GM19043 (cell line): ENCODE data around the gene FYCO1.

Source experiments
- ATAC-seq: cut with Tn5 transposase; IDR thresholded peaks from one replicate; pipeline ENCODE4 v1.9.1; 2021; ENCODE audit warnings: low read depth; ENCODE audit not compliant: unreplicated experiment

The FYCO1 gene

GRCh38 chr3:45895686-45896468 is 99.7 kb downstream of the FYCO1 start:
- ATAC-seq: no peak

- no peak for ATAC-seq
Measured at GRCh38 chr3:45894015-45894414, 101.6 kb downstream of the FYCO1 start.

GRCh38 chr3:45892161-45892560 is 103.5 kb downstream of the FYCO1 start:
- ATAC-seq: no peak

- ATAC-seq: no peak
Measured at GRCh38 chr3:45890405-45890804, 105.2 kb downstream of the FYCO1 start.

GRCh38 chr3:45889337-45889736 is 106.3 kb downstream of the FYCO1 start:
- no peak for ATAC-seq

GRCh38 chr3:45887759-45888511 is 107.7 kb downstream of the FYCO1 start:
- no peak for ATAC-seq

GRCh38 chr3:45887285-45887684 is 108.3 kb downstream of the FYCO1 start:
- ATAC-seq: no peak

- ATAC-seq: no peak
Measured at GRCh38 chr3:45885979-45886705, 109.5 kb downstream of the FYCO1 start, which contains the start of gene CCR9. Gene CCR9 (plus strand): TSS chr3:45886543. CDS start chr3:45894934, 8,391 bp downstream.

- no peak for ATAC-seq
Measured at GRCh38 chr3:45884368-45885201, 111.0 kb downstream of the FYCO1 start.

GRCh38 chr3:45881078-45882022 is 114.3 kb downstream of the FYCO1 start:
- no peak for ATAC-seq

- no peak for ATAC-seq
Measured at GRCh38 chr3:45880725-45881077, 114.9 kb downstream of the FYCO1 start.

GRCh38 chr3:45878124-45878523 is 117.5 kb downstream of the FYCO1 start:
- no peak for ATAC-seq

- ATAC-seq: no peak
Measured at GRCh38 chr3:45874677-45875346, 120.8 kb downstream of the FYCO1 start.

- no peak for ATAC-seq
Measured at GRCh38 chr3:45873638-45874037, 122.0 kb downstream of the FYCO1 start.

- no peak for ATAC-seq
Measured at GRCh38 chr3:45873036-45873435, 122.6 kb downstream of the FYCO1 start.

- no peak for ATAC-seq
Measured at GRCh38 chr3:45872569-45872968, 123.1 kb downstream of the FYCO1 start.

GRCh38 chr3:45871780-45872179 is 123.8 kb downstream of the FYCO1 start:
- no peak for ATAC-seq

GRCh38 chr3:45870099-45870498 is 125.5 kb downstream of the FYCO1 start:
- no peak for ATAC-seq

GRCh38 chr3:45869638-45870037 is 126.0 kb downstream of the FYCO1 start:
- no peak for ATAC-seq
